ENCODE results near the gene SNW1.

Gene SNW1

GRCh38 chr14:77673193-77673592, 87.8 kb downstream of the SNW1 start:
- no peak for TF ChIP-seq CTCF (IDR thresholded peaks at IDR 0.05; ENCODE audit: control insufficient read depth, extremely low read depth, insufficient read depth)
- DNase-seq (ENCODE audit: low read depth), result no peak
- no peak overlapping the region for H3K4me3 ChIP-seq (ENCODE audit: low read depth, low read length)
